AG10803 (cell line): ENCODE data around the gene SDCBP2.

Experiments
- DNase-seq: peaks from one replicate; pipeline ENCODE4 v3.0.0; 2010; ENCODE audit warnings: low read depth
- H3K4me3 ChIP-seq: 2 replicates; pipeline ENCODE4 v1.5.1; 2011; ENCODE audit warnings: mild to moderate bottlenecking, low read length, control low read depth
- CTCF ChIP-seq: conservative IDR thresholded peaks from 2 replicates; pipeline ENCODE4 v1.5.1; 2011; ENCODE audit warnings: mild to moderate bottlenecking, low read length, control low read depth, inconsistent platforms

SDCBP2 gene

GRCh38 chr20:1305712-1306111, 23.2 kb downstream of the SDCBP2 start:
- H3K4me3 ChIP-seq, result no peak overlapping the region
- no peak for TF ChIP-seq CTCF
- no peak for DNase-seq

- no peak for TF ChIP-seq CTCF
- DNase-seq, result no peak
Measured at GRCh38 chr20:1304710-1305515, 24.0 kb downstream of the SDCBP2 start.

GRCh38 chr20:1302685-1303541, 26.0 kb downstream of the SDCBP2 start:
- no peak for DNase-seq
- TF ChIP-seq CTCF, result no peak
- H3K4me3 ChIP-seq, result no peak overlapping the region

More at GRCh38 chr20:1304710-1305515, 24.0 kb downstream of the SDCBP2 start:
- no peak overlapping the region for H3K4me3 ChIP-seq

GRCh38 chr20:1301031-1301529, 27.9 kb downstream of the SDCBP2 start:
- peak; percentile 57 for DNase-seq
- no peak for TF ChIP-seq CTCF
- no peak overlapping the region for H3K4me3 ChIP-seq

GRCh38 chr20:1300083-1300840, 28.7 kb downstream of the SDCBP2 start:
- no peak for DNase-seq
- H3K4me3 ChIP-seq, result no peak overlapping the region
- TF ChIP-seq CTCF, result no peak

GRCh38 chr20:1299522-1299921, 29.4 kb downstream of the SDCBP2 start:
- DNase-seq, result no peak
- no peak overlapping the region for H3K4me3 ChIP-seq
- TF ChIP-seq CTCF, result no peak
